AG04450 (cell line): ENCODE measurements around the gene TCEA2. TPM values are rescaled to one million over a fixed set of nuclear protein-coding genes. Genes with fewer than 3 reads are reported as not detected.

Source experiments
- CTCF ChIA-PET: fragments of 300-600, 350-600 bp; formaldehyde crosslinking; extraction: SDS; loops from one replicate; lab custom pipeline; 2022; ENCODE audit warnings: antibody characterized with exemption, inconsistent platforms; lab: Charles Lee
- POLR2A ChIA-PET: fragments of 350-600 bp; formaldehyde crosslinking; extraction: SDS; loops from one replicate; lab custom pipeline; 2021; ENCODE audit warnings: antibody characterized with exemption, inconsistent platforms; lab: Yijun Ruan, JAX
- DNase-seq: peaks from one replicate; pipeline ENCODE4 v3.0.0-alpha.2; 2011; ENCODE audit warnings: low read depth, low spot score
- H3K27ac ChIP-seq: one replicate; pipeline ENCODE4 v1.5.1; 2012; ENCODE audit warnings: low read depth, low read length, control low read depth
- H3K27me3 ChIP-seq: one replicate; pipeline ENCODE4 v1.6.0; 2012; ENCODE audit warnings: low read length; ENCODE audit not compliant: control insufficient read depth, insufficient read depth
- H3K4me3 ChIP-seq: 2 replicates; pipeline ENCODE4 v1.5.1; 2011; ENCODE audit warnings: mild to moderate bottlenecking, low read depth, low read length, control low read depth
- H3K9me3 ChIP-seq: 2 replicates; pipeline ENCODE4 v1.5.1; 2012; ENCODE audit warnings: low read length; ENCODE audit not compliant: control insufficient read depth, insufficient read depth
- CTCF ChIP-seq: IDR thresholded peaks from 2 replicates; pipeline ENCODE4 v1.5.1; 2011; ENCODE audit warnings: low read depth, low read length, control low read depth, inconsistent platforms
- polyA plus RNA-seq: library from polyadenylated mRNA; depleted of rRNA; stranded (reverse); fragments of >200 nt; gene quantifications from 2 replicates; pipeline ENCODE4 v1.2.3, GENCODE V29; 2011

Gene TCEA2
- polyA plus RNA-seq, 1 experiment: 12.8 TPM

- Histone ChIP-seq H3K27me3 (no peaks in the 10 kb centered on the region), H3K9me3 (no peaks in the 10 kb centered on the region; the same call in 1 of the 2 replicates), H3K4me3 (no peak overlapping the region), H3K27ac (no peak overlapping the region)
- TF ChIP-seq CTCF: no peak
- POLR2A ChIA-PET: no interaction called here
- CTCF ChIA-PET: no interaction called here
- no peak for DNase-seq
Observed at GRCh38 chr20:64023361-64024140, 39.4 kb upstream of the TCEA2 start.

- no peaks in the 10 kb centered on the region for H3K27me3 ChIP-seq
- no peak for DNase-seq
- no peak overlapping the region for H3K27ac ChIP-seq
- TF ChIP-seq CTCF: no peak
- CTCF ChIA-PET: no interaction called here
- H3K4me3 ChIP-seq: no peak overlapping the region
- POLR2A ChIA-PET: no interaction called here
- no peaks in the 10 kb centered on the region; the same call in 1 of the 2 replicates for H3K9me3 ChIP-seq
Observed at GRCh38 chr20:64024141-64024990, 38.6 kb upstream of the TCEA2 start.

GRCh38 chr20:64025101-64025825 lies 37.7 kb upstream of the TCEA2 start:
- Histone ChIP-seq H3K4me3 (no peak overlapping the region), H3K9me3 (no peaks in the 10 kb centered on the region; the same call in 1 of the 2 replicates), H3K27me3 (no peaks in the 10 kb centered on the region), H3K27ac (no peak overlapping the region)
- no peak for DNase-seq
- ChIA-PET CTCF (no interaction called here), POLR2A (no interaction called here)
- no peak for TF ChIP-seq CTCF

GRCh38 chr20:64025826-64026412 lies 37.1 kb upstream of the TCEA2 start:
- Histone ChIP-seq H3K27ac (no peak overlapping the region), H3K9me3 (no peaks in the 10 kb centered on the region; the same call in 1 of the 2 replicates), H3K4me3 (no peak overlapping the region), H3K27me3 (no peaks in the 10 kb centered on the region)
- CTCF ChIA-PET: no interaction called here
- TF ChIP-seq CTCF: no peak
- DNase-seq: no peak
- POLR2A ChIA-PET: no interaction called here
